Neutrophil (primary cell): ENCODE data around the gene CACNA2D1.

Experiments used
- H3K27ac ChIP-seq: fragments of 200-600 bp; sonication (generic); 2 replicates; pipeline ENCODE4 v1.5.1; 2016; ENCODE audit warnings: mild to moderate bottlenecking, moderate library complexity
- H3K27me3 ChIP-seq: fragments of 200-600 bp; sonication (generic); 2 replicates; pipeline ENCODE4 v1.6.0; 2016; ENCODE audit warnings: mild to moderate bottlenecking
- H3K36me3 ChIP-seq: fragments of 200-600 bp; sonication (generic); 2 replicates; pipeline ENCODE4 v1.5.1; 2017
- H3K4me1 ChIP-seq, 2 experiments: fragments of 200-600 bp in 1 of 2; sonication (generic) in 1 of 2; 1 replicate in 1 of 2; 2 replicates in 1 of 2; pipeline versions ENCODE4 v1.5.1 to v1.6.1; 2013 to 2016; ENCODE audit warnings: low read depth in 1 of 2, low read length in 1 of 2, mild to moderate bottlenecking in 1 of 2, moderate library complexity in 1 of 2; ENCODE audit not compliant: control insufficient read depth in 1 of 2, insufficient read depth in 1 of 2
- H3K4me3 ChIP-seq, 2 experiments: fragments of 200-600 bp in 1 of 2; sonication (generic) in 1 of 2; 1 replicate in 1 of 2; 2 replicates in 1 of 2; pipeline ENCODE4 v1.5.1; 2013 to 2016; ENCODE audit warnings: low read depth in 1 of 2, low read length in 1 of 2, mild to moderate bottlenecking in 1 of 2, moderate library complexity in 1 of 2
- H3K9me3 ChIP-seq: fragments of 200-600 bp; sonication (generic); 2 replicates; pipeline ENCODE4 v1.5.1; 2016
- CTCF ChIP-seq: fragments of 200-600 bp; sonication (generic); IDR thresholded peaks from 2 replicates; pipeline ENCODE4 v1.5.1; 2016; ENCODE audit warnings: antibody characterized with exemption

CACNA2D1 gene

DNA sequence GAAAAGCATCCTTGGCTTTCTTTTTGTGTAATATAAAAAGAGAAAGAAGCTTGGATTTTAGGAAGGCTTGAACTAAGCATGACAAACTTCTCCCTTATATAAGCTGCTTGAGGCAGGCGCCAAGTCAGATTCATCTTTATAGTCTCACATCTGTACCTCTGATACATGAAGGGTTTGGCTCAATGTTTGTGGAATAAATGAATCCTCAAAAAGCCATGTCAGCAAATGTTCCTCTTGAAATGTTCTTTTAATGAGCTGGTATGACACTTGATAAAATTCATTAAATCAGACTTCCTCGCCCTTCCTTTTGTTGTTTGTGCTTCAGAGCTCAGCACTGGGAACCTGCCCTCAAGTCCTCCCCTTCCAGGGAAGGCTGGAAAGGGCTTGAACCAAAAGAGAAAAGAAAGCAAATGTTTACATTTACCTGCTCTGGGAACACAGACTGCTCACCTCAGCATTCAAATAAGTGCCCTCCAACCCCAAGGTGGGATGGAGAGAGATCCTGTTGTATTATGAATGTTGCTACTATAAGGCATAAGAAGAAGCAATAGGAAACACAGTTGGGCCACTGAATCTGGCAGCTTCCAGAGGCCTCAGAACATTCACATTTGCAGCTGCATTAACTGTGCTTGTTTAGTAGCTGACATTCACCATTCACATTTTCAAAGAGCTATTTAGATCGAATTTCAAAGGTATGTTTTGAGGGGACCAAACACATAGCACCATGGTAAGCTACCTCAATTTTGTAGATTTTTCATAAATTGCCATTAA, 212.6 kb downstream of the CACNA2D1 start:
- Histone ChIP-seq H3K36me3 (no peaks in the 10 kb centered on the region), H3K9me3 (no peaks in the 10 kb centered on the region), H3K27me3 (no peaks in the 10 kb centered on the region), H3K27ac (no peak overlapping the region), H3K4me3 (no peak overlapping the region), H3K4me1 (no peaks in the 10 kb centered on the region)
- no peak for TF ChIP-seq CTCF

DNA sequence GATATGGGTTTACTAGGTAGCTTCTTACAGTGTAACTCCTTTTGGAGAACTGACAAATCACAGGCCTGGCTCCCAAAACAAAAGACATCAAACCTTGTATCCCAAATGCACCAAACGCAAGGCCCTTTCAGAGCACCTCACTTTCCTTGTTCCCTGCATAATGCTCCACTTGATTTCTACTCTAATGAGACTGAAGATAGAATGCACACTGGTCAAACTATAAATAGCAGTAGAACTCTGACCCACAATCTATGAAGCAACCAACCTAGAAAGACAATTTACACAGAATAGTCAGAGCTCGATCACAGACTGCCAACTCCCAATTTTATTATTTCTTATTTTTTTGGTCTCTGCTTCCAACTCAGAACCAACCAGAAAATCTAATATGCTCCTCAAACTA, 214.4 kb downstream of the CACNA2D1 start:
- Histone ChIP-seq H3K4me3 (no peak overlapping the region), H3K27ac (no peak overlapping the region), H3K9me3 (no peaks in the 10 kb centered on the region), H3K36me3 (no peaks in the 10 kb centered on the region), H3K4me1 (no peaks in the 10 kb centered on the region), H3K27me3 (no peaks in the 10 kb centered on the region)
- TF ChIP-seq CTCF, result no peak

- no peaks in the 10 kb centered on the region for H3K36me3 ChIP-seq
- no peaks in the 10 kb centered on the region for H3K27me3 ChIP-seq
- H3K4me1 ChIP-seq, result no peaks in the 10 kb centered on the region
- no peak overlapping the region for H3K27ac ChIP-seq
- no peak overlapping the region for H3K4me3 ChIP-seq
- TF ChIP-seq CTCF, result no peak
- no peaks in the 10 kb centered on the region for H3K9me3 ChIP-seq
Measured at GRCh38 chr7:82226191-82226590, 217.4 kb downstream of the CACNA2D1 start.

- Histone ChIP-seq H3K36me3 (no peaks in the 10 kb centered on the region), H3K9me3 (no peaks in the 10 kb centered on the region), H3K27me3 (no peaks in the 10 kb centered on the region), H3K4me3 (no peak overlapping the region), H3K4me1 (no peaks in the 10 kb centered on the region), H3K27ac (no peak overlapping the region)
- no peak for TF ChIP-seq CTCF
Measured at GRCh38 chr7:82224529-82224928, 219.0 kb downstream of the CACNA2D1 start.

DNA sequence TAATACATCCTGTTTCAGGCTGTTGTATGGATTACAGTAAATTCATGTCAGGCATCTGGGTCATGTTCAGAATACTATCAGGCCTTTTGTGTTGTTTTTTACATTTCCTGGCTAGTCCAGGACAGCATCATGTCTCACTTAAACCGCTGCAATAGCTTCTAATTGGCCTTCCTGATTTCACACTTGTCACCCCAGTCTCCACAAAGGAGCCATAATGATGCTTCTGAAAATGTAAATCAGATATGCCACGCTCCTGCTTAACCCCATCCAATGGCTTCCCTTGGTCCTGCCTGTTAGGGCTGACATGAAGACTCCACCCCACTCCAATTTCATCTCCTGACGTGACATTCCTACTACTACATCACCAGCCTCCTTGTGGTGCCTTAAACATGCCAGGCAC, 220.0 kb downstream of the CACNA2D1 start:
- Histone ChIP-seq H3K27ac (no peak overlapping the region), H3K36me3 (no peaks in the 10 kb centered on the region), H3K27me3 (no peaks in the 10 kb centered on the region), H3K4me3 (no peak overlapping the region), H3K9me3 (no peaks in the 10 kb centered on the region), H3K4me1 (no peaks in the 10 kb centered on the region)
- TF ChIP-seq CTCF, result no peak
